Measurements from ENCODE around the gene AUP1.

- TF ChIP-seq EZH2 (IDR thresholded peaks at IDR 0.05; ENCODE audit: borderline replicate concordance, control insufficient read depth, low read depth, low read length) (no peak), CTCF (IDR thresholded peaks at IDR 0.05 in 2 of 3, conservative IDR thresholded peaks at IDR 0.05 in 1 of 3; ENCODE audit: control insufficient read depth in 2 of 3, extremely low read depth in 1 of 3, insufficient read depth in 1 of 3, low read depth in 3 of 3, low read length in 3 of 3) (no peak), MAX (IDR thresholded peaks at IDR 0.05; ENCODE audit: low read depth, low read length) (no peak), POLR2A (IDR thresholded peaks at IDR 0.05; ENCODE audit: low read depth, low read length) (no peak)
- TF ChIP-seq, protein P1, sequence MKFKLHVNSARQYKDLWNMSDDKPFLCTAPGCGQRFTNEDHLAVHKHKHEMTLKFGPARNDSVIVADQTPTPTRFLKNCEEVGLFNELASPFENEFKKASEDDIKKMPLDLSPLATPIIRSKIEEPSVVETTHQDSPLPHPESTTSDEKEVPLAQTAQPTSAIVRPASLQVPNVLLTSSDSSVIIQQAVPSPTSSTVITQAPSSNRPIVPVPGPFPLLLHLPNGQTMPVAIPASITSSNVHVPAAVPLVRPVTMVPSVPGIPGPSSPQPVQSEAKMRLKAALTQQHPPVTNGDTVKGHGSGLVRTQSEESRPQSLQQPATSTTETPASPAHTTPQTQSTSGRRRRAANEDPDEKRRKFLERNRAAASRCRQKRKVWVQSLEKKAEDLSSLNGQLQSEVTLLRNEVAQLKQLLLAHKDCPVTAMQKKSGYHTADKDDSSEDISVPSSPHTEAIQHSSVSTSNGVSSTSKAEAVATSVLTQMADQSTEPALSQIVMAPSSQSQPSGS (IDR thresholded peaks at IDR 0.05; ENCODE audit: low read length): no peak
Observed at GRCh38 chr2:74516650-74517049, 12.9 kb downstream of the AUP1 start.

Measured in GM12878 (cell line).